ENCODE data around the gene KIF17.

The KIF17 gene

DNA sequence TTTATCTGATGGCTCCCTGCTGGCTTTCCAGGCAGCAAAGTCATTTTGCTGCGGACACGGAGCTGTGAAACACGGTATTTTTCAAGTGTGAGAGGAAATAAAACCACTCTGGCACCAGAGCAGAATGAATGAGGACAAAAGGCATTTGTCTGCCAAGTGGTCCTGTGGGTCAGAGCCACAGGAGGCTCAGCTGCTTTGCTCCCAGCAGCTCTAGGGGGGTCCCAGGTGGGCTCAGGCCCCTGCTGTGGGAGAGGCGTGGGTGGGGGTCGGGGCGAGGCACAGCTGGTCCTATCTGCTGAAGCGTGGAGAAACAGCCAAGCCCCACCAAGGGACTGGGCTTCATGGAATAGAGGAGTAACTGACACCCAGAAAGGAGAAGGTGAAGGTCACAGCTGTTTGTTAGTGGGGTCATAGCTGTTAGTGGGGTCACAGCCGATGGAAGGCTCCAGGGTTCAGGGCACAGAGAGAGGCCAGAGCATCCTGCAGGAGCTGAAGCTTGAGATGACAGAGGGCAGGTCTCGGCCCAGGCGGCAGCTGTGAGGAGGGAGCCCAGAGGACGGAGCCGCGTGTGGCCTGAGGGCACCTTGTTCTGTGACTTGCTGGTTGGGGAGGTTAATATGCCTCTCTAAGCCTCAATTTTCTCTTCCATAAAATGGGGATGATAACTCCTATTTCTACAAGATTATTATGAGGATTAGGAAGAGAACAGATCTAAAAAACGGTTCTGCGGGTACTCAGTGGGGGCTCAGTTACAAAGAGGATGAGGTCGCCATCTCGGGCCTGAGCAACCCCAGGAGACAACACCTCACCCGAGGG lies 7.1 kb downstream of the KIF17 start:
- no peak for DNase-seq (ENCODE audit: low spot score)

DNA sequence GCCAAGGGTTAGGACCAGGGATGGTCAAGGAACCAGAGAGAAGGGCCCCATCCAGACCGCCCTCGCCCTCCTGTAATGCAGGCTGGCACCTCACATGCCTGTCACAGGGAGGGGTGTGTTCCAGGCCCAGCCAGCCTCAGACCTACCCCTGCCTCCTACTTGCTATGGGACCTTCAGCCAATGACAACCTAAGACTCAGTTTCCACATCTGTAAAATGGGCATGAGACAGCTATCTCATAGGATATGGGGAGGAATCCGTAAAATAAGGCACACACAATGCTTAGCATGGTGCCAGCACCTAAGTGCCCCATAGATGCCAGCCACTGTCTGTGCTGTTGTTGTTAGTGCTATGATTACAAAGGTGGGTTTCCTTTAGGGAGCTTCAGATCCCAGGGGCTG lies 7.9 kb downstream of the KIF17 start:
- DNase-seq (ENCODE audit: low spot score) = no peak

- no peak for DNase-seq (ENCODE audit: low spot score)
Observed at GRCh38 chr1:20708891-20709290, 8.9 kb downstream of the KIF17 start.

GRCh38 chr1:20708057-20708456 lies 9.8 kb downstream of the KIF17 start:
- no peak for DNase-seq (ENCODE audit: low spot score)

GRCh38 chr1:20706841-20707240 lies 11.0 kb downstream of the KIF17 start:
- DNase-seq (ENCODE audit: low spot score) = no peak

DNA sequence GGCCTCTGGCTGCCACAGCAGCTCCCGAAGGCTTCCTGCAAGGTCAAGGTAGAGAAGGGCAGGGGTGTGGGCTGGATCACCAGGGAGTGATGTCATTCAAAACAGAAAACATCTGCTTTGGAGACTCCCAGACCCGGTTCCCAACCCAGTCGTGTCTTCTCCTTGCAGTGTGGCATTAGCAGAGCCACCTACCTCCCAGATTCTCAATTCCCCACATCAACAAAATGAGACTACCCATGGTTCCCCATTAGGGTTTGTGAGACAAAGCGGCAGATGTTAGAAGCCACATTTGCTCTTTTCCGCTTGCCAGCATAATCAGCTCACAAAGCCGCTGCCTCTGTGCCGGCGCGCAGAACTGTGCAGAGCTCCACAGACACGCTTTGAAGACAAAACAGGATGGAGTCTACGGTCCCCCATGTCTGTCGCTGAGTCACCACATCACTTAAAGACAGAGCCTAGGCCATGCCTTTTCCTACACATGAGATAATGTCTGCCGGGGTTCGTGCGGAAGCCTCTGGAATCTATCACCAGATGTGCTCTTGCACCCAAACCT lies 12.5 kb downstream of the KIF17 start:
- no peak for DNase-seq (ENCODE audit: low spot score)

GRCh38 chr1:20704390-20705202 lies 13.2 kb downstream of the KIF17 start:
- DNase-seq (ENCODE audit: low spot score) = no peak

DNA sequence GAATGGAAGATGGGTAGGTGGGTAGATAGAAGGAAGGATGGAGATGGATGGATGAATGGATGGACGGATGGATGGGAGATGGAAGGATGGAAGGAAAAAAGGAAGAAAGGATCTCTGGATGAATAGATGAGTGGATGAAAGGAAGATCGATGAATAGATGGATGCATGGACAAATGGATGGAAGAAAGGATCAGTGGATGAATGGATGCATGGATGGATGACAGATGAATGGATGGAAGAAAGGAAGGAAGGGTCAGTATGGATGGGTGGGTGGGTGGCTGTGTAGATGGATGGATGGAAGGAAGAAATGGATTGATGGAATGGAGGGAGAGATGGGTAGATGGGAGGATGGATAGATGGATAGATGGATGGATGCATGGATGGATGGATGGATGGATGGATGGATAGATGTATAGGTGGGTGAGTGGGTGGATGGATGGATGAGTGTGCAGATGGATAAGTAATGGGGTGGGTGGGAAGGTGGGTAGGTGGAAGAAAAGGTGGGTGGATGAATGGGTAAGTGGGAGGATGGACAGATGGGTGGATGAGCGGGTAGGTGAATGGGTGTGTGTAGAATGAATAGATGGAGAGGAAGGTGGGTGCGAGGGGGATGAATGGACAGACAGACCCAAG lies 14.6 kb downstream of the KIF17 start:
- DNase-seq (ENCODE audit: low spot score) = no peak

- DNase-seq (ENCODE audit: low spot score) = peak; percentile 61
Observed at GRCh38 chr1:20702416-20702815, 15.4 kb downstream of the KIF17 start.

DNA sequence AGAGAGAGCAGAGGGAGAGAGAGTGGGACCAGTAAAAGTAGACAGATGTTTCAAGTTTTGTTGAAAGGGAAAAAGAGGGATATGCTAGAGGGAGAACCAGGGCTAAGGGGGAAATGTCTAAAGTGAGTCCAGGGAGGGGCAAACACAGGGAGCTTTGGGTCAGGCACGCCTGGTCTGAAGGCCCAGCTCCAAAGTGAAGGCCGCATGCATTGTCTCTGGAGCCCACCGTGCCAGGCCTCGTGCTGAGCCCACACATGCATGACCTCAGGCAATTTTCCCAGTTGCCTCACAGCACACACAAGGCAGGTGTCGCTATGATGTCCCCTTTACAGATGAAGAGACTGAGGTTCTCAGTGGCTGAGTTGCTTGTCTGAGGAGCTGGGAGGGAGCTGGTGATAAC lies 16.0 kb downstream of the KIF17 start:
- DNase-seq (ENCODE audit: low spot score) = no peak

GRCh38 chr1:20701446-20701845 lies 16.4 kb downstream of the KIF17 start:
- no peak for DNase-seq (ENCODE audit: low spot score)

GRCh38 chr1:20700636-20701215 lies 17.1 kb downstream of the KIF17 start:
- no peak for DNase-seq (ENCODE audit: low spot score)

- no peak for DNase-seq (ENCODE audit: low spot score)
Observed at GRCh38 chr1:20699558-20699957, 18.2 kb downstream of the KIF17 start.

DNA sequence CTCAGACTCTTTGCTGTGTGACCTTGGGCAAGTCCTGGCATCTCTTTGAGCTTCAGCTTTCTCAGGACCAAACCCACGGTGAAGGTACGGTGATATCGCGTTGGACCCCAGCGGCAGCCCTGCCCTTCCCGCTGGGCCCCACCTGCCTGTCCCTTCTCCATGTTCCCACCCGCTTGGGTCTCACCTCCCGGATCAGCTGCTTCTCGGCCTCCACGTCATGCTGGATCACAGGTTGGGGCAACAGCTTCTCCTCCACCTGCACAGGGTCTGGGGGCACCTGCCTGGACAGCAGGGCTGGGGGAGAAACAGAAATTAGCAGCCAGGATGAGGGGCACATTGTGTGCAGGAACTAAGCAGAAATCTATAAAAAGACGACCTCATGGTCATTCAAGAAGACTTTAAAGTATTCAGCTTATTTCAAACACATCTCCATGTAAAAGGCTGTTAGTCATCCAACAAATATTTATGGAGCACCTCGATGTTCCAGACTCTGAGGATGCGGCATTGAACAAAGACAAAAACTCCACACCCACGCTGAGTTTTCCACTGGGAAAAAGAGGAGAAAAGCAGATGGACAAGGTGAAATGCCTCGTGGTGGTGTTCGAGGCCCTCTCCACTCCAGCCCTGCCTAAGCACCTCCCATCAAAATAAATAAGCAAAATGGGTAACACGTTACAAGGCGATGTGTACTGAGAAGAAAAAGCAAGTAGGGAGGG lies 19.5 kb downstream of the KIF17 start:
- peak; percentile 70 for DNase-seq (ENCODE audit: low spot score)

DNA sequence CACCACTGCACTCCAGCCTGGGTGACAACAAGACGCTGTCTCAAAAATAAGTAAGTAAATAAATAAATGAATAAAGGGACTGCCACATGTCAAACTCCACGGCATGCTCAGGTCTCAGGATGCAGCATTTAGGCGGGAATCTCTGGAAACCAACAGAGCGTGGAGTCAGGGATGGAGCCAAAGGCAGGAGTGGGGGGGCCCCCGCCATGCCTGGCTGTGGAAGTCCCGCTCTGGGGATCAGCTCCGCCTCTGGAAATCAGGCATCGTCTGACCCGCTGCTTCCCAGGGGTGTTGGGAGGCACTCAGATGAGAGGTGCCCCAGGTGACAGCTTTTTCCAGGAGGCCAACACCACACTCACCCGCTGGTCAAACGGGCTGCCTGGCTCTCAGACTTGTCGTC lies 20.2 kb downstream of the KIF17 start:
- no peak for DNase-seq (ENCODE audit: low spot score)

- peak; percentile 95 for DNase-seq (ENCODE audit: low spot score)
Observed at GRCh38 chr1:20696397-20697333, 21.1 kb downstream of the KIF17 start.

DNA sequence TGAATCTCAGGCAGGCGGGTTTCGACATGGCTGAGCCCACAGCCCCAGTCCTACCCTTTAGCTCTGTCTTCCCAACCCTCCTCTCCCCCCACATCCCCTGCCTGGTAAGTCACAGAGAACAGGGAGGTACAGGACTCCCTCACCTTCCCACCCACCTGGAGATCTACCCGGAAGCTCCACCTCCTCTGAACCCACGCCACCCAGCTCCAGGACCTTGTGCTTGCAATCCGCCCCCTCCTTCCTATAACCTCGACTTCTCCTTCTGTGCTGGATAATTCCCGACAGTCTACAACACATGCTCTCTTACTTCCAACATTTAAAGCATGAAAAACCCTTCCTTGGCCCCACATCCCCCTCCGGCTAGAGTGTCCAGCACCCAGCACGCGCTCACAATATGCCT lies 22.3 kb downstream of the KIF17 start:
- no peak for DNase-seq (ENCODE audit: low spot score)

- no peak for DNase-seq (ENCODE audit: low spot score)
Observed at GRCh38 chr1:20693623-20694022, 24.2 kb downstream of the KIF17 start.

DNA sequence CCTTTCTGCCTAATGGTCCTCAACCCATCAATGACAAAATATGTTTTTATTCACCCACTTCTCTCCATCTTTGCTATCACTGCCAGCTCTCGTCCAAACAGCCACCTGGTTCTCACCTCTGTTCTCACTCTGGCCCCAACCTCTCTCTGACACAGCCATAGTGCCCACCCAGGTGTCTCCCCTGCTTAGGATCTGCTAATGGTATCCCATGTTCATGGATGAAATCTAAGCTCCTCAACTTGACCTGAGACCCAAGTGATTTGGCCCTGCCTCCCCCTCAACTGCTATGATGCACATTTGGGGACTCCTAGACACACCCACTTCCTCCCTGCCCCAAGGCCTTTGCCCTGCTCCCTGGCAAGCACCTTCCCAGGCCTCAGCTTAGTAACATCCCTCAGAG lies 25.9 kb downstream of the KIF17 start:
- DNase-seq (ENCODE audit: low spot score) = no peak

DNA sequence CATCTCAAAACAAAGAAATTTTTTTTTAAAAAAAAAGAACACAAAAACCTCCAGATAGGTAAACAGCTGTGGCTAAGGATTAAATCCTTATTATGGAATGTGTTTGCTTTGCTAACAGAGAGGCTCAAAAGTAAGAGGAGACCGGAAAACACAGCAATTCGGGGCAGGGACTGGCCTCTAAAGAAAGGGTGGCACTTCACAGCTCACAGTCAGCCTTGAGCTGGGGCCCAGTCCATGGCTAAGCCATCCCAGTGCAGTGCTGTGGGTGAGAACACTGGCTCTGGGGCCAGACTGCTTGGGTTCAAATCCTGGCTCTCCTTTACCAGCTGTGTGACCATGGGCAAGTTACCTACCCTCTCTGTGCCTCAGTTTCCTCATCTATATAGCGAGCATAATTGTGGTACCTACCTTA lies 28.2 kb downstream of the KIF17 start:
- no peak for DNase-seq (ENCODE audit: low spot score)
